ENCODE results near the gene MARK1. TPM values are rescaled to one million over a fixed set of nuclear protein-coding genes. Genes with fewer than 3 reads are reported as not detected.

MARK1 gene
- total RNA-seq, 1 experiment from 2014 or later = 17.8 TPM

GRCh38 chr1:220565670-220566069, 37.7 kb downstream of the MARK1 start:
- Histone ChIP-seq H3K27ac (ENCODE audit: insufficient read length, low read depth, low read length) (no peak overlapping the region), H4K91ac (ENCODE audit: insufficient read length, low read depth, low read length) (no peak overlapping the region), H2BK5ac (ENCODE audit: insufficient read length, low read length) (no peak overlapping the region), H2BK20ac (ENCODE audit: low read depth, low read length, poor library complexity, severe bottlenecking) (no peak overlapping the region), H4K8ac (replicated peaks; ENCODE audit: insufficient read length, low read depth, low read length) (no peak overlapping the region), H2BK120ac (ENCODE audit: low read depth, low read length, poor library complexity, severe bottlenecking) (no peak overlapping the region), H3K27me3 (ENCODE audit: insufficient read depth, low read length) (no peaks in the 10 kb centered on the region), H2AFZ (ENCODE audit: low read length) (no peak overlapping the region), H3K4me2 (ENCODE audit: insufficient read depth, insufficient read length, low read length) (no peak overlapping the region), H3K4ac (ENCODE audit: low read depth, low read length) (no peak overlapping the region), H2BK15ac (ENCODE audit: low read depth, low read length) (no peak overlapping the region), H2AK5ac (ENCODE audit: insufficient read length, low read length) (no peak overlapping the region), H3K79me2 (ENCODE audit: insufficient read depth, low read length) (peaks cover 5% of the 10 kb centered on the region; the same call in 1 of the 2 replicates), H2BK12ac (ENCODE audit: insufficient read length, low read depth, low read length) (no peak overlapping the region), H3K4me1 (ENCODE audit: insufficient read depth, low read length) (peaks cover 3% of the 10 kb centered on the region; the same call in 1 of the 2 replicates), H3K14ac (ENCODE audit: insufficient read depth, low read length) (no peak overlapping the region), H4K5ac (ENCODE audit: insufficient read length, low read depth, low read length) (no peak overlapping the region), H3K9ac (ENCODE audit: extremely low read depth, insufficient read length, low read length) (no peak overlapping the region), H3K23me2 (ENCODE audit: insufficient read length, low read depth, low read length, poor library complexity, severe bottlenecking) (no peaks in the 10 kb centered on the region), H3T11ph (ENCODE audit: low read length) (no peak overlapping the region), H3K23ac (ENCODE audit: insufficient read length, low read depth, low read length) (no peak overlapping the region), H3K18ac (ENCODE audit: insufficient read length, low read depth, low read length) (no peak overlapping the region), H3K56ac (ENCODE audit: insufficient read length, low read depth, low read length) (no peak overlapping the region), H3K79me1 (ENCODE audit: insufficient read depth, low read depth, low read length, poor library complexity, severe bottlenecking) (peaks cover 10% of the 10 kb centered on the region), H4K20me1 (ENCODE audit: control insufficient read depth, insufficient read depth, insufficient read length) (no peaks in the 10 kb centered on the region), H3K9me3 (ENCODE audit: control insufficient read depth, low read depth, low read length) (no peaks in the 10 kb centered on the region)
- 0 out of 7 replicates have a peak, but pooled peaks cover 0 to 2% (median 0%) of the 10 kb centered on the region in 3 experiments for H3K36me3 Mint-ChIP-seq (ENCODE audit: insufficient read depth in 1 of 3, low read depth in 3 of 3)
- peaks cover 16 to 21% of the 10 kb centered on the region in 2 experiments for H3K4me1 Mint-ChIP-seq
- H3K27me3 Mint-ChIP-seq (ENCODE audit: low read depth) = no peaks in the 10 kb centered on the region
- 0 out of 5 replicates have a peak, but pooled peaks cover 0 to 2% of the 10 kb centered on the region in 2 experiments for H3K9me3 Mint-ChIP-seq
- no peak for DNase-seq
- peak overlapping the region in 1 of 3 experiments; percentile 15; a peak in 2 of 7 replicates for H3K27ac Mint-ChIP-seq
- H3K4me3 Mint-ChIP-seq = no peak overlapping the region
- no peak for TF ChIP-seq CTCF (conservative IDR thresholded peaks at IDR 0.05)
